ENCODE results near the gene PYHIN1. TPM values are rescaled to one million over a fixed set of nuclear protein-coding genes. Genes with fewer than 3 reads are reported as not detected.

PYHIN1 gene
- polyA plus RNA-seq (2011; rRNA removed) (not detected in 2 replicates), polyA minus RNA-seq (2011; rRNA and poly(A)+ RNA removed) (not detected in 2 replicates)

DNA sequence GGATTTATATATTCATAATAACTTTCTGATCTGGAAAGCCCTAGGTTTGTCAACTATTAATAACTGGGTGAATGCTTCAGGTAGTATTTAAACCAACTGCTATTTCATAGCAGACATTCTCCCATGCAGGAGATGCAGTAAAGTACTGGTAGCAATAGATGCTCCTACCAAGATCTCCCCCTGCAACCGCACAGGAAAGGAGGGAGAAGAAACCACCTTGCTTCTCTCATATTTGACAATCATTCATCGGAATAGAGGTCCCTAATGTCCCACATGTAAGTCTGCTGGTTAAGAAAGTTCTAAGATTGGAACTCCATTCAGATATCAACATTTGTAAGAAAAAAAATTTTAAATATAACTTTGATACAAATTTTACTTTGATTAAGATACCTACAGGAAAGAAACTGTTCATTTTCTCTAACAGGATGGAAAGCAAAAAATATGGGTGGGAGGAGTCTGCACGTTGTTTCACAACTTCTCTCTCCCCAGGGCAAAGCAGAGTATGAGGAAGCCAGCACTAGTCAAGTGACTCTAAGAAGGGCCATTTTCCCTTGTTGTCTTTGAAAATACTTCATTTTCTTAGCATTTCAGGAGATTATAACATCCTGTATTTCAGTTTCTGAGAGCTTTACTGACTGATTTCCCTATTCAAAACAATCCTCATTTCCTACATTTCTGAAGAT, at the start of gene PYHIN1:
Gene PYHIN1 (plus strand): TSS at position 498 of the 683 bp plus-strand sequence. CDS start 5,359 bp downstream, outside the sequence.
- Histone ChIP-seq H3K27me3 (ENCODE audit: control insufficient read depth, insufficient read depth, low read length) (no peaks in the 10 kb centered on the region), H3K27ac (ENCODE audit: low read depth, low read length) (no peak within 1 kb of the TSS), H3K4me3 (ENCODE audit: low read depth, low read length) (no peak within 1 kb of the TSS), H3K9me3 (ENCODE audit: control insufficient read depth, insufficient read depth, low read length) (no peaks in the 10 kb centered on the region)
- ChIA-PET POLR2A (no interaction called here), CTCF (no interaction called here)
- no peak for DNase-seq (ENCODE audit: low read depth, low spot score)
- TF ChIP-seq, protein P1, sequence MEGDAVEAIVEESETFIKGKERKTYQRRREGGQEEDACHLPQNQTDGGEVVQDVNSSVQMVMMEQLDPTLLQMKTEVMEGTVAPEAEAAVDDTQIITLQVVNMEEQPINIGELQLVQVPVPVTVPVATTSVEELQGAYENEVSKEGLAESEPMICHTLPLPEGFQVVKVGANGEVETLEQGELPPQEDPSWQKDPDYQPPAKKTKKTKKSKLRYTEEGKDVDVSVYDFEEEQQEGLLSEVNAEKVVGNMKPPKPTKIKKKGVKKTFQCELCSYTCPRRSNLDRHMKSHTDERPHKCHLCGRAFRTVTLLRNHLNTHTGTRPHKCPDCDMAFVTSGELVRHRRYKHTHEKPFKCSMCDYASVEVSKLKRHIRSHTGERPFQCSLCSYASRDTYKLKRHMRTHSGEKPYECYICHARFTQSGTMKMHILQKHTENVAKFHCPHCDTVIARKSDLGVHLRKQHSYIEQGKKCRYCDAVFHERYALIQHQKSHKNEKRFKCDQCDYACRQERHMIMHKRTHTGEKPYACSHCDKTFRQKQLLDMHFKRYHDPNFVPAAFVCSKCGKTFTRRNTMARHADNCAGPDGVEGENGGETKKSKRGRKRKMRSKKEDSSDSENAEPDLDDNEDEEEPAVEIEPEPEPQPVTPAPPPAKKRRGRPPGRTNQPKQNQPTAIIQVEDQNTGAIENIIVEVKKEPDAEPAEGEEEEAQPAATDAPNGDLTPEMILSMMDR (IDR thresholded peaks at IDR 0.05; ENCODE audit: low read depth, low read length), result no peak

DNA sequence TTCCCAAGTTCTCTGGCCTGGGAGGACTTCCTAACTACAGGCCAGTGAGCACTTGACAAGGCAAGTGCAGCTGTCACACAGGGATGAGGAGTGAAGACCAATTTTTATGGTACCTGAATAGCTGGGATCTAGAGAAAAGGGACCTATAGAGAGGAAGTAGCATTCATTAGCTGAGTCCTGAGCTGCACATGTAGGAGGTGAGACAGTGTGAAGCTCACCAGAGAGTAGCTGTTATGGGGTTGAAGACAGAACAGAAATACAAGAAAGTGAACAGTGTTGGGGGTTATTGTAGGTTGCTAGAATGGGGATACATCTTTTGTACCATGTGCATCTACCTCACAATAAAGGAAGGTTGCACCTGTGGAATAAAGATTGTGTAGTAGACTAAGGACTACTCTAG, 37.7 kb upstream of the PYHIN1 start:
- Histone ChIP-seq H3K9me3 (ENCODE audit: control insufficient read depth, insufficient read depth, low read length) (no peaks in the 10 kb centered on the region), H3K4me3 (ENCODE audit: low read depth, low read length) (no peak overlapping the region), H3K27ac (ENCODE audit: low read depth, low read length) (no peak overlapping the region), H3K27me3 (ENCODE audit: control insufficient read depth, insufficient read depth, low read length) (no peaks in the 10 kb centered on the region)
- POLR2A ChIA-PET, result no interaction called here
- CTCF ChIA-PET, result no interaction called here
- TF ChIP-seq, protein P1 (IDR thresholded peaks at IDR 0.05; ENCODE audit: low read depth, low read length), result no peak
- DNase-seq (ENCODE audit: low read depth, low spot score), result no peak

DNA sequence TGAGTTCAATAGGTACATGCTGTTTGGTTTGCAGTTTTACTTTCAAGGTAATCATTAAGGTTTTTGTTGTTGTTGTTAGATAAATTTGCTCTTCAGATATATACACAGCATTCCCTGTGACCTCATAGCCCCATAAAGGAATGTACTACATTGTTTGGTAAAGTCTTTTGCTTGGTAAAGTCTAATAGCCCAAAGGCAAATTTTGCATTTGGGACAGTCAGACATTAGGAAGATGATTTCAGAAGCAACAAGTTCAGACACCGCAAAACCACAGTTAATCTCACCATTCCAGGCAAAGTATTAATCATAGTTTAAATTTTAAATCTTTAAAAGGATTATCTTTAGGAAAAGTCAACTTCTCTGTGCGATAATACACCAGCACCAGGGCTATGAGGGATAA, 32.6 kb upstream of the PYHIN1 start:
- CTCF ChIA-PET, result no interaction called here

DNA sequence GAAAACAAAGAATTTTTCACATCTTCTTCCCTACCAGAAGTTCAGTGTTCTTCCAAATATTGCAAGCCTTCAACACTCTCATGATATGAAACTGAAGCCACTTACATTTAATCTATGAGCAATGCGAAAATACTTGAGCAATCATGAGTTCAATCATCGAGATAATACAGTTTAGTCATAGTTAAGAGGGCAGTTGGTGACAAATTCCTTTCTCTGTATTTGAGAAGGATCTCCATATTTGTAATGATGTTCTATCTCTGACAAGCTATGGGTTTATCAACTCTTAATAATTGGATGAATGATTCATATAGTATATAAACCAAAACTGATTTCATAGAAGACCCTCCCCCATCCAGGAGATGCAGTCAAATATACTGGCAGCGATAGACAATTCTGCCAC, 29.7 kb upstream of the PYHIN1 start:
- DNase-seq (ENCODE audit: low read depth, low spot score), result no peak
- no peaks in the 10 kb centered on the region for H3K9me3 ChIP-seq (ENCODE audit: control insufficient read depth, insufficient read depth, low read length)
- H3K4me3 ChIP-seq (ENCODE audit: low read depth, low read length), result no peak overlapping the region
- H3K27ac ChIP-seq (ENCODE audit: low read depth, low read length), result no peak overlapping the region
- CTCF ChIA-PET, result no interaction called here
- POLR2A ChIA-PET, result no interaction called here
- no peaks in the 10 kb centered on the region for H3K27me3 ChIP-seq (ENCODE audit: control insufficient read depth, insufficient read depth, low read length)
- TF ChIP-seq, protein P1 (IDR thresholded peaks at IDR 0.05; ENCODE audit: low read depth, low read length), result no peak

More for the DNA sequence above, 32.6 kb upstream of the PYHIN1 start:
- DNase-seq (ENCODE audit: low read depth, low spot score), result no peak
- Histone ChIP-seq H3K27me3 (ENCODE audit: control insufficient read depth, insufficient read depth, low read length) (no peaks in the 10 kb centered on the region), H3K9me3 (ENCODE audit: control insufficient read depth, insufficient read depth, low read length) (no peaks in the 10 kb centered on the region), H3K27ac (ENCODE audit: low read depth, low read length) (no peak overlapping the region), H3K4me3 (ENCODE audit: low read depth, low read length) (no peak overlapping the region)
- POLR2A ChIA-PET, result no interaction called here
- TF ChIP-seq, protein P1 (IDR thresholded peaks at IDR 0.05; ENCODE audit: low read depth, low read length), result no peak

DNA sequence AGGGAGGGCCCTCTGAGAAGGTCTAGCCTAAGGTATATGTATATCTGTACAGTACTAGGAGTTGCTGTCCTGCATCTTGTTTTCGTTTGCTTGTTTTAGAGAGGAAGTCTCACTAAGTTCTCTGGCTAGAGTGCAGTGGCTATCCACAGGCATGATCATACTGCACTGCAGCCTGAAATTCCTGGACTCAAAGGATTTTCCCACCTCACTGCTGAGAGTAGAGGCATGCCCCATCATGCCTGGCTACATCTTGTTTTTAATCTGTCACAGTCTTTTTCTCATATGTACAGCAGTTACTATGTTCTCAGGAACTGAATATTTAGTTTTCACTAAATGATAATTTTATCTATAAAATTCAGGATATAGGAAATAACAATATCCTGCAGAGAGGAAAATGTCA, 15.3 kb upstream of the PYHIN1 start:
- TF ChIP-seq, protein P1 (IDR thresholded peaks at IDR 0.05; ENCODE audit: low read depth, low read length), result no peak
- DNase-seq (ENCODE audit: low read depth, low spot score), result no peak
- no peak overlapping the region for H3K27ac ChIP-seq (ENCODE audit: low read depth, low read length)
- ChIA-PET POLR2A (no interaction called here), CTCF (no interaction called here)
- H3K4me3 ChIP-seq (ENCODE audit: low read depth, low read length), result no peak overlapping the region
- H3K27me3 ChIP-seq (ENCODE audit: control insufficient read depth, insufficient read depth, low read length), result no peaks in the 10 kb centered on the region
- no peaks in the 10 kb centered on the region for H3K9me3 ChIP-seq (ENCODE audit: control insufficient read depth, insufficient read depth, low read length)

Measured in AG04450 (cell line).